WTC11 (cell line): ENCODE data around the gene MGST3. TPM values are rescaled to one million over a fixed set of nuclear protein-coding genes. Genes with fewer than 3 reads are reported as not detected.
A peak's percentile ranks its signal among the peaks of the same experiment; 100 is the strongest.

Experiments used
- ATAC-seq: fragments of 200-7000 bp; cut with Tn5 transposase; 2 replicates; pipeline ENCODE4 v1.10.0; 2021; ENCODE audit warnings: mild to moderate bottlenecking, moderate library complexity
- CTCF ChIA-PET: fragments of 300-600 bp; sonication (Branson Sonifier 250); formaldehyde crosslinking; loops from one replicate; lab custom pipeline; 2021; ENCODE audit warnings: antibody characterized with exemption; lab: Charles Lee
- POLR2A ChIA-PET: fragments of 350-600 bp; sonication (Branson Sonifier 250); formaldehyde crosslinking; loops from one replicate; lab custom pipeline; 2021; ENCODE audit warnings: antibody characterized with exemption; lab: Charles Lee
- DNase-seq: peaks from one replicate; pipeline ENCODE4 v3.0.0; 2021; ENCODE audit warnings: low spot score
- H3K27ac Mint-ChIP-seq: 2 replicates; pipeline ENCODE4 v1.8.0; 2021; ENCODE audit warnings: mixed read lengths
- H3K27me3 Mint-ChIP-seq: 2 replicates; pipeline ENCODE4 v1.8.0; 2021; ENCODE audit warnings: low read depth, mild to moderate bottlenecking, moderate library complexity, mixed read lengths
- H3K36me3 Mint-ChIP-seq: 2 replicates; pipeline ENCODE4 v1.8.0; 2021; ENCODE audit warnings: mixed read lengths
- H3K4me1 Mint-ChIP-seq: 2 replicates; pipeline ENCODE4 v1.8.0; 2022; ENCODE audit warnings: mixed read lengths
- H3K4me3 Mint-ChIP-seq: 2 replicates; pipeline ENCODE4 v1.8.0; 2021; ENCODE audit warnings: mild to moderate bottlenecking, moderate library complexity, mixed read lengths
- H3K9me3 Mint-ChIP-seq: 2 replicates; pipeline ENCODE4 v1.8.0; 2021; ENCODE audit warnings: mixed read lengths
- CREM ChIP-seq: sonication (generic); formaldehyde crosslinking; IDR thresholded peaks from 2 replicates; pipeline ENCODE4 v1.8.1; 2022; ENCODE audit warnings: mild to moderate bottlenecking, missing genetic modification reagents, moderate library complexity
- HMGA2 ChIP-seq: fragments of 250-450 bp; sonication (Bioruptor Pico); IDR thresholded peaks from 2 replicates; pipeline ENCODE4 v1.4.0; 2021; ENCODE audit warnings: mild to moderate bottlenecking, moderate library complexity
- JUN ChIP-seq: sonication (generic); formaldehyde crosslinking; IDR thresholded peaks from 2 replicates; pipeline ENCODE4 v1.8.0; 2023; ENCODE audit warnings: mild to moderate bottlenecking, missing genetic modification reagents
- KAT7 ChIP-seq: sonication (generic); formaldehyde crosslinking; IDR thresholded peaks from 2 replicates; pipeline ENCODE4 v1.8.1; 2023; ENCODE audit warnings: missing genetic modification reagents, mild to moderate bottlenecking, borderline replicate concordance
- MYBL2 ChIP-seq: sonication (generic); formaldehyde crosslinking; IDR thresholded peaks from 2 replicates; pipeline ENCODE4 v1.8.1; 2023; ENCODE audit warnings: mild to moderate bottlenecking, moderate library complexity, missing genetic modification reagents
- NFYB ChIP-seq: sonication (generic); formaldehyde crosslinking; conservative IDR thresholded peaks from 2 replicates; pipeline ENCODE4 v1.8.0; 2022; ENCODE audit warnings: low read depth, missing genetic modification reagents
- NR1H2 ChIP-seq: sonication (generic); formaldehyde crosslinking; IDR thresholded peaks from 2 replicates; pipeline ENCODE4 v1.9.0; 2021; ENCODE audit warnings: mild to moderate bottlenecking, moderate library complexity, missing genetic modification reagents
- NR2C2 ChIP-seq: sonication (generic); formaldehyde crosslinking; IDR thresholded peaks from 2 replicates; pipeline ENCODE4 v1.8.0; 2022; ENCODE audit warnings: mild to moderate bottlenecking, missing genetic modification reagents
- RORB ChIP-seq: fragments of 250-450 bp; sonication (Bioruptor Pico); IDR thresholded peaks from 2 replicates; pipeline ENCODE4 v1.9.0; 2021; ENCODE audit warnings: mild to moderate bottlenecking
- SMAD3 ChIP-seq: sonication (generic); formaldehyde crosslinking; IDR thresholded peaks from 2 replicates; pipeline ENCODE4 v1.8.0; 2022; ENCODE audit warnings: missing genetic modification reagents, mild to moderate bottlenecking, borderline replicate concordance
- SOX15 ChIP-seq: fragments of 250-450 bp; sonication (Bioruptor Pico); IDR thresholded peaks from 2 replicates; pipeline ENCODE4 v1.9.0; 2021; ENCODE audit warnings: mild to moderate bottlenecking
- SP1 ChIP-seq: sonication (generic); formaldehyde crosslinking; conservative IDR thresholded peaks from 2 replicates; pipeline ENCODE4 v1.8.1; 2022; ENCODE audit warnings: missing genetic modification reagents
- TCF7 ChIP-seq: sonication (generic); formaldehyde crosslinking; IDR thresholded peaks from 2 replicates; pipeline ENCODE4 v1.8.0; 2022; ENCODE audit warnings: mild to moderate bottlenecking, low read depth, missing genetic modification reagents, moderate library complexity
- TEAD4 ChIP-seq: sonication (generic); formaldehyde crosslinking; IDR thresholded peaks from 2 replicates; pipeline ENCODE4 v1.8.0; 2022; ENCODE audit warnings: mild to moderate bottlenecking, missing genetic modification reagents
- TP53 ChIP-seq: sonication (generic); formaldehyde crosslinking; IDR thresholded peaks from 2 replicates; pipeline ENCODE4 v1.8.1; 2023; ENCODE audit warnings: mild to moderate bottlenecking, missing genetic modification reagents
- ZNF121 ChIP-seq: sonication (generic); formaldehyde crosslinking; IDR thresholded peaks from 2 replicates; pipeline ENCODE4 v1.8.0; 2023; ENCODE audit warnings: missing genetic modification reagents
- ZNF232 ChIP-seq: sonication (generic); formaldehyde crosslinking; IDR thresholded peaks from 2 replicates; pipeline ENCODE4 v1.8.0; 2022; ENCODE audit warnings: mild to moderate bottlenecking, missing genetic modification reagents
- ZNF416 ChIP-seq: fragments of 250-450 bp; sonication (Bioruptor Pico); IDR thresholded peaks from 2 replicates; pipeline ENCODE4 v1.9.0; 2021; ENCODE audit warnings: mild to moderate bottlenecking, inconsistent platforms
- ZNF671 ChIP-seq: fragments of 250-450 bp; sonication (Bioruptor Pico); IDR thresholded peaks from 2 replicates; pipeline ENCODE4 v1.8.0; 2021; ENCODE audit warnings: mild to moderate bottlenecking
- total RNA-seq: library from RNA; stranded (reverse); gene quantifications from 3 replicates; pipeline ENCODE4 v1.2.3, GENCODE V29; 2021
- TF ChIP-seq, protein P1 (sequence below): fragments of 250-450 bp; sonication (Bioruptor Pico); conservative IDR thresholded peaks from 2 replicates; pipeline ENCODE4 v1.9.0; 2021; ENCODE audit warnings: mild to moderate bottlenecking
- TF ChIP-seq, protein P2 (sequence below): fragments of 250-450 bp; sonication (Bioruptor Pico); IDR thresholded peaks from 2 replicates; pipeline ENCODE4 v1.9.0; 2021; ENCODE audit warnings: moderate library complexity, mild to moderate bottlenecking, inconsistent platforms, borderline replicate concordance
- TF ChIP-seq, protein P3 (sequence below): sonication (generic); formaldehyde crosslinking; IDR thresholded peaks from 2 replicates; pipeline ENCODE4 v1.8.0; 2022; ENCODE audit warnings: mild to moderate bottlenecking, missing genetic modification reagents
- TF ChIP-seq, protein P4 (sequence below): sonication (generic); formaldehyde crosslinking; IDR thresholded peaks from 2 replicates; pipeline ENCODE4 v1.8.0; 2023; ENCODE audit warnings: missing genetic modification reagents
- TF ChIP-seq, protein P5 (sequence below): sonication (generic); formaldehyde crosslinking; IDR thresholded peaks from 2 replicates; pipeline ENCODE4 v1.8.0; 2022; ENCODE audit warnings: mild to moderate bottlenecking, missing genetic modification reagents
- TF ChIP-seq, protein P6 (sequence below): fragments of 250-450 bp; sonication (Bioruptor Pico); IDR thresholded peaks from 2 replicates; pipeline ENCODE4 v1.8.0; 2021; ENCODE audit warnings: mild to moderate bottlenecking
- TF ChIP-seq, protein P7 (sequence below): sonication (generic); formaldehyde crosslinking; IDR thresholded peaks from 2 replicates; pipeline ENCODE4 v1.8.1; 2022; ENCODE audit warnings: mild to moderate bottlenecking, missing genetic modification reagents, moderate library complexity, borderline replicate concordance

Gene MGST3
- total RNA-seq, 1 experiment from 2014 or later: 137 TPM

DNA sequence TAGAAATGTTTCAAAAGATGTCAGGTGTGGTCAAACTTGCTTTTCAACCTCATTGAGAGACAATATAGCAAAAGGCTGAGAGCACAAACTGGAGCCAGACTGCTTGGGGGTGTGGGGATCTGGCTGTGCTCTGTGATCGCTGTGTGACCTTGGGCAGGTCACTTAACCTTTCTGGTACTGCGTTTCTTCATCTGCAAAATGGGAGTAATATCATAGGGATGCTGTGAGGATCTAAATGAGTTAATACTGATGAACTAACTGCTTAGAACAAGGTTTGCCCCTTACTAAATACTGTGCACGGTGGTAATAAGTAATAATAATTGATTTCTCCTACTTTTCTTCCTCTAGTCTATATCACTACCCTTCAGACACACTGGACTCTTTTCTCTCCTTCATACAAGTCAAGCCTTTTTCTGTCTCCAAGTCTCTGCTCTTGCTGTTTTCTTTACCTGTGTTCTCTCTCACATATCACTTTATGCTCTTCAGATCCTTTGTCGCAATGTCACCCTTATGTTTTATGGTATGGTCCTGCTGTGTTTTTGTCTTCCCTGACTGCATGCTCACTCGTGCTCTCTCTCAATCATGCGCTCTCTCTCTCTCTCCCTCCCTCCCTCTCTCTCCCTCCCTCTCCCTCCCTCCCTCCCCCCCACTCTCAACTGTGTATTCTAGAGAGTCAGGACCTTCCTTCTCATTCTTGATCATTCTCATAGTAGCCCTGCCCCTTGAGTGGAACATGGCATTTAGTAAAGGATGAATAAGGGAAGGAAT is 3.3 kb downstream of the MGST3 start:
- H3K4me1 Mint-ChIP-seq: peaks cover 40% of the 10 kb centered on the region
- peak overlapping the region; percentile 46 for H3K4me3 Mint-ChIP-seq
- no peaks in the 10 kb centered on the region; the same call in 1 of the 2 replicates for H3K27me3 Mint-ChIP-seq
- CTCF ChIA-PET: interaction anchor here (1.0 kb wide), 1 partner anchor 64 kb away, joined by 3 read pairs; the partner anchor contains the start of gene ALDH9A1
- no peaks in the 10 kb centered on the region for H3K9me3 Mint-ChIP-seq
- TF ChIP-seq JUN (CRISPR knock-in tag) (no peak), ZNF416 (CRISPR knock-in tag) (no peak), ZNF671 (CRISPR knock-in tag) (no peak), ZNF121 (CRISPR knock-in tag) (no peak), HMGA2 (CRISPR knock-in tag) (no peak), NR2C2 (no peak), SP1 (CRISPR knock-in tag) (no peak), NFYB (CRISPR knock-in tag) (no peak), NR1H2 (no peak), ZNF232 (CRISPR knock-in tag) (no peak), RORB (CRISPR knock-in tag) (no peak)
- TF ChIP-seq, protein P1, sequence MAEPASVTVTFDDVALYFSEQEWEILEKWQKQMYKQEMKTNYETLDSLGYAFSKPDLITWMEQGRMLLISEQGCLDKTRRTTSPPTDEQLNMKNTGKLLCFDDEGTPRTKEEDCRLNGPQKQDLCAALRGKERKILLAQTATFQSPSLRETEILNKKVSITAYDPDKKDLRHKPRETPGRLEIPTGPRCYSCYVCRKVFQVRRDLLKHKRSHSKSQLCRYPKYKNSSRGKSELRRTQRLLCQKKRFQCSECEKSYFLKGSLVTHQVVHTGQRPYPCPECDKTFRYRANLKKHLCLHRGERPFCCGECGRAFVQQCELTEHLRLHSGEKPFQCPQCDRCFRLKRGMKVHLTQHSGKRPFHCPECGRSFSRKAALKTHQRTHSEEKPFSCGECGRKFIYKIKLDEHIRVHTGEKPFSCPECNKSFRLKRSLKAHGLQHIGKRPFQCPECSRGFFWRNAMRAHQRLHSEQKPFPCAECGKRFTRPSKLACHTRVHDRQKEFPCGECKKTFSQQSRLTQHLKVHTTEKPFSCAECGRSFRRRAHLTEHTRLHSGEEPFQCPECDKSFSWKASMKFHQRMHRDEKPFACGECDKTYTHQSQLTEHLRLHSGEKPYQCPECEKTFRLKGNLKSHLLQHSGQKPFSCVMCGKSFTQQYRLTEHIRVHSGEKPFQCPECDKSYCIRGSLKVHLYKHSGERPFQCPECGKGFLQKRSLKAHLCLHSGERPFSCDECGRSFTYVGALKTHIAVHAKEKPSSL (CRISPR knock-in tag): no peak
- TF ChIP-seq, protein P2, sequence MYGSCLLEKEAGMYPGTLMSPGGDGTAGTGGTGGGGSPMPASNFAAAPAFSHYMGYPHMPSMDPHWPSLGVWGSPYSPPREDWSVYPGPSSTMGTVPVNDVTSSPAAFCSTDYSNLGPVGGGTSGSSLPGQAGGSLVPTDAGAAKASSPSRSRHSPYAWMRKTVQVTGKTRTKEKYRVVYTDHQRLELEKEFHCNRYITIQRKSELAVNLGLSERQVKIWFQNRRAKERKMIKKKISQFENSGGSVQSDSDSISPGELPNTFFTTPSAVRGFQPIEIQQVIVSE: no peak
- TF ChIP-seq, protein P3, sequence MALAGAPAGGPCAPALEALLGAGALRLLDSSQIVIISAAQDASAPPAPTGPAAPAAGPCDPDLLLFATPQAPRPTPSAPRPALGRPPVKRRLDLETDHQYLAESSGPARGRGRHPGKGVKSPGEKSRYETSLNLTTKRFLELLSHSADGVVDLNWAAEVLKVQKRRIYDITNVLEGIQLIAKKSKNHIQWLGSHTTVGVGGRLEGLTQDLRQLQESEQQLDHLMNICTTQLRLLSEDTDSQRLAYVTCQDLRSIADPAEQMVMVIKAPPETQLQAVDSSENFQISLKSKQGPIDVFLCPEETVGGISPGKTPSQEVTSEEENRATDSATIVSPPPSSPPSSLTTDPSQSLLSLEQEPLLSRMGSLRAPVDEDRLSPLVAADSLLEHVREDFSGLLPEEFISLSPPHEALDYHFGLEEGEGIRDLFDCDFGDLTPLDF: no peak
- TF ChIP-seq, protein P4, sequence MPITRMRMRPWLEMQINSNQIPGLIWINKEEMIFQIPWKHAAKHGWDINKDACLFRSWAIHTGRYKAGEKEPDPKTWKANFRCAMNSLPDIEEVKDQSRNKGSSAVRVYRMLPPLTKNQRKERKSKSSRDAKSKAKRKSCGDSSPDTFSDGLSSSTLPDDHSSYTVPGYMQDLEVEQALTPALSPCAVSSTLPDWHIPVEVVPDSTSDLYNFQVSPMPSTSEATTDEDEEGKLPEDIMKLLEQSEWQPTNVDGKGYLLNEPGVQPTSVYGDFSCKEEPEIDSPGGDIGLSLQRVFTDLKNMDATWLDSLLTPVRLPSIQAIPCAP (CRISPR knock-in tag): no peak
- TF ChIP-seq, protein P5, sequence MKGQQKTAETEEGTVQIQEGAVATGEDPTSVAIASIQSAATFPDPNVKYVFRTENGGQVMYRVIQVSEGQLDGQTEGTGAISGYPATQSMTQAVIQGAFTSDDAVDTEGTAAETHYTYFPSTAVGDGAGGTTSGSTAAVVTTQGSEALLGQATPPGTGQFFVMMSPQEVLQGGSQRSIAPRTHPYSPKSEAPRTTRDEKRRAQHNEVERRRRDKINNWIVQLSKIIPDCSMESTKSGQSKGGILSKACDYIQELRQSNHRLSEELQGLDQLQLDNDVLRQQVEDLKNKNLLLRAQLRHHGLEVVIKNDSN (CRISPR knock-in tag): no peak
- no peak overlapping the region for H3K27ac Mint-ChIP-seq
- POLR2A ChIA-PET: no interaction called here
- peaks cover 5% of the 10 kb centered on the region for H3K36me3 Mint-ChIP-seq
- DNase-seq: no peak
- ATAC-seq: no peak

DNA sequence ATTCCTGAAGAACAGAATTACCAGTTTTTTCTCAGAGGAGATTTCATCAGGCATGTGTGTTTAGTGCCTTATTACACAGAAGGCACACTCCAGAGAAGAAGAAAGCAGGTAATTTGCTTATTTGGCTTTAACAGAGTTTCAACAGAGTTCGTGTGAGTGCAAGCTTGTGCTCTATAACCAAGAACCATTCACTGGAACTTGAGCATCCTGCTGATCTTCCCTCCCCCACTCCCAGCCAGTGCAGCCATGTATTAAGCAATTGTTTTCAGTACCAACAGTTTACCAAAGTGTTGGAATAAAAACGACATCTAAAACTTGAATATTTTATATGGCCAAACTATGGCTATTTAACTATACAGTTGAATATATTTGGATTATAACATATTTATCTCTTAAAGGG is 4.3 kb downstream of the MGST3 start:
- H3K4me3 Mint-ChIP-seq: no peak overlapping the region

More for the DNA sequence above, 4.3 kb downstream of the MGST3 start:
- Mint-ChIP-seq H3K27me3 (no peaks in the 10 kb centered on the region; the same call in 1 of the 2 replicates), H3K9me3 (no peaks in the 10 kb centered on the region), H3K4me1 (peaks cover 33% of the 10 kb centered on the region), H3K27ac (no peak overlapping the region), H3K36me3 (peaks cover 5% of the 10 kb centered on the region)
- no peak for TF ChIP-seq TCF7
- no peak for TF ChIP-seq ZNF671 (CRISPR knock-in tag)
- TF ChIP-seq TP53 (CRISPR knock-in tag): no peak
- no peak for TF ChIP-seq SMAD3 (CRISPR knock-in tag)
- no peak for TF ChIP-seq KAT7 (CRISPR knock-in tag)
- TF ChIP-seq, protein P1 (CRISPR knock-in tag): no peak
- TF ChIP-seq MYBL2 (CRISPR knock-in tag): no peak
- TF ChIP-seq, protein P6, sequence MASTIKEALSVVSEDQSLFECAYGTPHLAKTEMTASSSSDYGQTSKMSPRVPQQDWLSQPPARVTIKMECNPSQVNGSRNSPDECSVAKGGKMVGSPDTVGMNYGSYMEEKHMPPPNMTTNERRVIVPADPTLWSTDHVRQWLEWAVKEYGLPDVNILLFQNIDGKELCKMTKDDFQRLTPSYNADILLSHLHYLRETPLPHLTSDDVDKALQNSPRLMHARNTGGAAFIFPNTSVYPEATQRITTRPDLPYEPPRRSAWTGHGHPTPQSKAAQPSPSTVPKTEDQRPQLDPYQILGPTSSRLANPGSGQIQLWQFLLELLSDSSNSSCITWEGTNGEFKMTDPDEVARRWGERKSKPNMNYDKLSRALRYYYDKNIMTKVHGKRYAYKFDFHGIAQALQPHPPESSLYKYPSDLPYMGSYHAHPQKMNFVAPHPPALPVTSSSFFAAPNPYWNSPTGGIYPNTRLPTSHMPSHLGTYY (CRISPR knock-in tag): no peak
- no peak for TF ChIP-seq TEAD4 (CRISPR knock-in tag)
- TF ChIP-seq, protein P7, sequence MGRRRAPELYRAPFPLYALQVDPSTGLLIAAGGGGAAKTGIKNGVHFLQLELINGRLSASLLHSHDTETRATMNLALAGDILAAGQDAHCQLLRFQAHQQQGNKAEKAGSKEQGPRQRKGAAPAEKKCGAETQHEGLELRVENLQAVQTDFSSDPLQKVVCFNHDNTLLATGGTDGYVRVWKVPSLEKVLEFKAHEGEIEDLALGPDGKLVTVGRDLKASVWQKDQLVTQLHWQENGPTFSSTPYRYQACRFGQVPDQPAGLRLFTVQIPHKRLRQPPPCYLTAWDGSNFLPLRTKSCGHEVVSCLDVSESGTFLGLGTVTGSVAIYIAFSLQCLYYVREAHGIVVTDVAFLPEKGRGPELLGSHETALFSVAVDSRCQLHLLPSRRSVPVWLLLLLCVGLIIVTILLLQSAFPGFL (CRISPR knock-in tag): no peak
- TF ChIP-seq CREM (CRISPR knock-in tag): no peak
- TF ChIP-seq SOX15 (CRISPR knock-in tag): no peak
- CTCF ChIA-PET: no interaction called here
- POLR2A ChIA-PET: no interaction called here
- ATAC-seq: no peak
- DNase-seq: no peak
